HepG2 (cell line): ENCODE measurements around the gene RNU5B-1. TPM values are rescaled to one million over a fixed set of nuclear protein-coding genes. Genes with fewer than 3 reads are reported as not detected.

ENCODE experiments used
- CBX5 ChIP-seq: sonication (generic); formaldehyde crosslinking; IDR thresholded peaks from 2 replicates; pipeline ENCODE4 v1.4.0; 2020; ENCODE audit warnings: missing genetic modification reagents, borderline replicate concordance
- CCAR2 ChIP-seq: fragments of 200-400 bp; formaldehyde crosslinking; optimal IDR thresholded peaks from 2 replicates; pipeline ENCODE3; 2018; ENCODE audit warnings: low read depth, mild to moderate bottlenecking, low read length, moderate library complexity
- GPN1 ChIP-seq: sonication (generic); formaldehyde crosslinking; IDR thresholded peaks from 2 replicates; pipeline ENCODE4 v1.5.1; 2020; ENCODE audit warnings: missing genetic modification reagents, borderline replicate concordance
- KDM2A ChIP-seq: sonication (generic); formaldehyde crosslinking; IDR thresholded peaks from 2 replicates; pipeline ENCODE4 v1.4.0; 2020; ENCODE audit warnings: low read depth, missing genetic modification reagents, borderline replicate concordance
- MEIS2 ChIP-seq: sonication (generic); formaldehyde crosslinking; IDR thresholded peaks from 2 replicates; pipeline ENCODE4 v1.9.0; 2021; ENCODE audit warnings: mild to moderate bottlenecking, missing genetic modification reagents
- MIXL1 ChIP-seq: IDR thresholded peaks from 2 replicates; pipeline ENCODE4 v1.6.1; 2016
- ONECUT2 ChIP-seq: sonication (generic); formaldehyde crosslinking; IDR thresholded peaks from 2 replicates; pipeline ENCODE4 v1.4.0; 2020; ENCODE audit warnings: missing genetic modification reagents
- PITX1 ChIP-seq: sonication (generic); formaldehyde crosslinking; IDR thresholded peaks from 2 replicates; pipeline ENCODE4 v1.5.1; 2020; ENCODE audit warnings: mild to moderate bottlenecking, missing genetic modification reagents
- POLR2AphosphoS5 ChIP-seq: IDR thresholded peaks from 2 replicates; pipeline ENCODE4 v1.6.1; 2012; ENCODE audit warnings: low read depth, low read length
- RCOR2 ChIP-seq: IDR thresholded peaks from 2 replicates; pipeline ENCODE4 v1.6.1; 2016; ENCODE audit warnings: missing biosample characterization, missing genetic modification reagents
- SPEN ChIP-seq: sonication (generic); formaldehyde crosslinking; IDR thresholded peaks from 2 replicates; pipeline ENCODE4 v1.5.1; 2020; ENCODE audit warnings: low read depth, mild to moderate bottlenecking, missing genetic modification reagents
- ZFP1 ChIP-seq: IDR thresholded peaks from 2 replicates; pipeline ENCODE4 v1.6.1; 2016
- ZNF772 ChIP-seq: sonication (generic); formaldehyde crosslinking; IDR thresholded peaks from 2 replicates; pipeline ENCODE4 v1.5.0; 2020; ENCODE audit warnings: mild to moderate bottlenecking, missing genetic modification reagents
- ZNF775 ChIP-seq: sonication (generic); formaldehyde crosslinking; IDR thresholded peaks from 2 replicates; pipeline ENCODE4 v1.4.0; 2020; ENCODE audit warnings: missing genetic modification reagents, mild to moderate bottlenecking, moderate library complexity, borderline replicate concordance
- ZNF891 ChIP-seq: sonication (generic); formaldehyde crosslinking; IDR thresholded peaks from 2 replicates; pipeline ENCODE4 v1.5.0; 2020; ENCODE audit warnings: mild to moderate bottlenecking, missing genetic modification reagents
- polyA plus RNA-seq, 8 experiments: library from polyadenylated mRNA; depleted of rRNA in 3 of 8; stranded (reverse) in 7 of 8; unstranded in 1 of 8; fragments of >200 nt; fragmentation: Illumina TruSeq in 4 of 8; extraction: Trizol in 4 of 8; gene quantifications; 2 replicates each; pipeline versions ENCODE4 v1.2.1 to v1.2.3, GENCODE V29; 2011 to 2016; ENCODE audit warnings: low read depth in 4 of 8, missing spikeins in 1 of 8, mixed read lengths in 1 of 8; ENCODE audit not compliant: insufficient read depth in 1 of 8
- total RNA-seq, 5 experiments: library from RNA; depleted of rRNA; stranded (reverse); fragments of >200 nt; fragmentation: Illumina TruSeq; extraction: Trizol; gene quantifications; 2 replicates each; pipeline ENCODE4 v1.2.3, GENCODE V29; 2016; ENCODE audit warnings: low read depth in 1 of 5
- TF ChIP-seq, protein P1 (sequence below): sonication (generic); formaldehyde crosslinking; IDR thresholded peaks from 2 replicates; pipeline ENCODE4 v1.4.0; 2020; ENCODE audit warnings: missing genetic modification reagents
- TF ChIP-seq, protein P2 (sequence below): IDR thresholded peaks from 2 replicates; pipeline ENCODE4 v1.6.1; 2012; ENCODE audit warnings: low read length, improper control_type of control experiment
- TF ChIP-seq, protein P3 (sequence below): sonication (generic); formaldehyde crosslinking; IDR thresholded peaks from 2 replicates; pipeline ENCODE4 v1.8.1; 2023; ENCODE audit warnings: missing genetic modification reagents, inconsistent platforms, borderline replicate concordance
- TF ChIP-seq, protein P4 (sequence below): sonication (generic); formaldehyde crosslinking; IDR thresholded peaks from 2 replicates; pipeline ENCODE4 v1.5.0; 2020; ENCODE audit warnings: mild to moderate bottlenecking, missing genetic modification reagents

RNU5B-1 gene
- total and polyA plus RNA-seq, 2 of the 13 experiments (the other 11 are each of a cell fraction or from before 2014, with no cell fraction given), result 1,646 TPM; not detected in 1

DNA sequence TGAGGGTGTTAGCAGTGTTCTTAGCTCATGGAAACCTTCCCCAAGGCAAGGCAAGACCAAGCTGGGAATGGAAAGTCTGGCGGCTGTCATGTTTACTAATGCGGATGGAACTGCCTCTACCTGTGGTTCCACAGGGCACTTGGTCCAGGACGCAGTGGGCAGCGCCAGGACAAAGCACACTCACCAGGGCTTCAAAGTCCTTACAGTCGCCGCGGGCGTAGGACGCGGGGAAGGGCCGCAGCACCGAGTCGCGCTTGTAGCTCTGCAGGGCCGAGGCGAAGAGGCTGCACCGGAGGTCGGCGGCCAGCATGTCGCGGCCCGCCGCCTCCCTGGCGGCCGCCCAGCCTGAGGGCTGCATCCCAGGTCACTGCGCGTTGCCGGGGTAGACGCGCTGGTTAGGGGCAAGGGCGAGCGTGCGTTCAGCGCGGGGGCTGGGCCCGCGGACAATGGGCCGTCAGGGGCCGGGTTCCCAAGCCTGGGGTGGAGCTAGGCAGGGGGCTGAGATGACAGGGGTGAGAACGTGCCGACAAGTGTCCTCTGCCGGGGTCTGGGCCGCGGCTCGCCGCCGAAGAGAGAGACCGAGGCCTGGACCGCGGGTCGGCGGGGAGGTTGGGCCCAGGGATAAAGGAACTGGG lies 18.3 kb upstream of the RNU5B-1 start (continued):
- peak; percentile 67 for TF ChIP-seq KDM2A (CRISPR knock-in tag)
- TF ChIP-seq CCAR2, result no peak
- TF ChIP-seq, protein P1, sequence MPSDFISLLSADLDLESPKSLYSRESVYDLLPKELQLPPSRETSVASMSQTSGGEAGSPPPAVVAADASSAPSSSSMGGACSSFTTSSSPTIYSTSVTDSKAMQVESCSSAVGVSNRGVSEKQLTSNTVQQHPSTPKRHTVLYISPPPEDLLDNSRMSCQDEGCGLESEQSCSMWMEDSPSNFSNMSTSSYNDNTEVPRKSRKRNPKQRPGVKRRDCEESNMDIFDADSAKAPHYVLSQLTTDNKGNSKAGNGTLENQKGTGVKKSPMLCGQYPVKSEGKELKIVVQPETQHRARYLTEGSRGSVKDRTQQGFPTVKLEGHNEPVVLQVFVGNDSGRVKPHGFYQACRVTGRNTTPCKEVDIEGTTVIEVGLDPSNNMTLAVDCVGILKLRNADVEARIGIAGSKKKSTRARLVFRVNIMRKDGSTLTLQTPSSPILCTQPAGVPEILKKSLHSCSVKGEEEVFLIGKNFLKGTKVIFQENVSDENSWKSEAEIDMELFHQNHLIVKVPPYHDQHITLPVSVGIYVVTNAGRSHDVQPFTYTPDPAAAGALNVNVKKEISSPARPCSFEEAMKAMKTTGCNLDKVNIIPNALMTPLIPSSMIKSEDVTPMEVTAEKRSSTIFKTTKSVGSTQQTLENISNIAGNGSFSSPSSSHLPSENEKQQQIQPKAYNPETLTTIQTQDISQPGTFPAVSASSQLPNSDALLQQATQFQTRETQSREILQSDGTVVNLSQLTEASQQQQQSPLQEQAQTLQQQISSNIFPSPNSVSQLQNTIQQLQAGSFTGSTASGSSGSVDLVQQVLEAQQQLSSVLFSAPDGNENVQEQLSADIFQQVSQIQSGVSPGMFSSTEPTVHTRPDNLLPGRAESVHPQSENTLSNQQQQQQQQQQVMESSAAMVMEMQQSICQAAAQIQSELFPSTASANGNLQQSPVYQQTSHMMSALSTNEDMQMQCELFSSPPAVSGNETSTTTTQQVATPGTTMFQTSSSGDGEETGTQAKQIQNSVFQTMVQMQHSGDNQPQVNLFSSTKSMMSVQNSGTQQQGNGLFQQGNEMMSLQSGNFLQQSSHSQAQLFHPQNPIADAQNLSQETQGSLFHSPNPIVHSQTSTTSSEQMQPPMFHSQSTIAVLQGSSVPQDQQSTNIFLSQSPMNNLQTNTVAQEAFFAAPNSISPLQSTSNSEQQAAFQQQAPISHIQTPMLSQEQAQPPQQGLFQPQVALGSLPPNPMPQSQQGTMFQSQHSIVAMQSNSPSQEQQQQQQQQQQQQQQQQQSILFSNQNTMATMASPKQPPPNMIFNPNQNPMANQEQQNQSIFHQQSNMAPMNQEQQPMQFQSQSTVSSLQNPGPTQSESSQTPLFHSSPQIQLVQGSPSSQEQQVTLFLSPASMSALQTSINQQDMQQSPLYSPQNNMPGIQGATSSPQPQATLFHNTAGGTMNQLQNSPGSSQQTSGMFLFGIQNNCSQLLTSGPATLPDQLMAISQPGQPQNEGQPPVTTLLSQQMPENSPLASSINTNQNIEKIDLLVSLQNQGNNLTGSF (CRISPR knock-in tag), result no peak
- TF ChIP-seq, protein P2, sequence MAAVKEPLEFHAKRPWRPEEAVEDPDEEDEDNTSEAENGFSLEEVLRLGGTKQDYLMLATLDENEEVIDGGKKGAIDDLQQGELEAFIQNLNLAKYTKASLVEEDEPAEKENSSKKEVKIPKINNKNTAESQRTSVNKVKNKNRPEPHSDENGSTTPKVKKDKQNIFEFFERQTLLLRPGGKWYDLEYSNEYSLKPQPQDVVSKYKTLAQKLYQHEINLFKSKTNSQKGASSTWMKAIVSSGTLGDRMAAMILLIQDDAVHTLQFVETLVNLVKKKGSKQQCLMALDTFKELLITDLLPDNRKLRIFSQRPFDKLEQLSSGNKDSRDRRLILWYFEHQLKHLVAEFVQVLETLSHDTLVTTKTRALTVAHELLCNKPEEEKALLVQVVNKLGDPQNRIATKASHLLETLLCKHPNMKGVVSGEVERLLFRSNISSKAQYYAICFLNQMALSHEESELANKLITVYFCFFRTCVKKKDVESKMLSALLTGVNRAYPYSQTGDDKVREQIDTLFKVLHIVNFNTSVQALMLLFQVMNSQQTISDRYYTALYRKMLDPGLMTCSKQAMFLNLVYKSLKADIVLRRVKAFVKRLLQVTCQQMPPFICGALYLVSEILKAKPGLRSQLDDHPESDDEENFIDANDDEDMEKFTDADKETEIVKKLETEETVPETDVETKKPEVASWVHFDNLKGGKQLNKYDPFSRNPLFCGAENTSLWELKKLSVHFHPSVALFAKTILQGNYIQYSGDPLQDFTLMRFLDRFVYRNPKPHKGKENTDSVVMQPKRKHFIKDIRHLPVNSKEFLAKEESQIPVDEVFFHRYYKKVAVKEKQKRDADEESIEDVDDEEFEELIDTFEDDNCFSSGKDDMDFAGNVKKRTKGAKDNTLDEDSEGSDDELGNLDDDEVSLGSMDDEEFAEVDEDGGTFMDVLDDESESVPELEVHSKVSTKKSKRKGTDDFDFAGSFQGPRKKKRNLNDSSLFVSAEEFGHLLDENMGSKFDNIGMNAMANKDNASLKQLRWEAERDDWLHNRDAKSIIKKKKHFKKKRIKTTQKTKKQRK, result no peak
- TF ChIP-seq POLR2AphosphoS5, result no peak
- TF ChIP-seq SPEN (CRISPR knock-in tag), result peak; percentile 7; the same call in 1 of the 2 replicates
- TF ChIP-seq ONECUT2 (CRISPR knock-in tag), result no peak
- peak; percentile 54 for TF ChIP-seq ZNF891 (CRISPR knock-in tag)
- no peak for TF ChIP-seq ZNF775
- no peak for TF ChIP-seq PITX1 (CRISPR knock-in tag)
- TF ChIP-seq GPN1 (CRISPR knock-in tag), result no peak
- no peak for TF ChIP-seq MIXL1 (CRISPR knock-in tag)
- 0 out of 2 replicates have a peak, but pooled peaks have one; percentile 7 for TF ChIP-seq MEIS2 (CRISPR knock-in tag)
- TF ChIP-seq, protein P3, sequence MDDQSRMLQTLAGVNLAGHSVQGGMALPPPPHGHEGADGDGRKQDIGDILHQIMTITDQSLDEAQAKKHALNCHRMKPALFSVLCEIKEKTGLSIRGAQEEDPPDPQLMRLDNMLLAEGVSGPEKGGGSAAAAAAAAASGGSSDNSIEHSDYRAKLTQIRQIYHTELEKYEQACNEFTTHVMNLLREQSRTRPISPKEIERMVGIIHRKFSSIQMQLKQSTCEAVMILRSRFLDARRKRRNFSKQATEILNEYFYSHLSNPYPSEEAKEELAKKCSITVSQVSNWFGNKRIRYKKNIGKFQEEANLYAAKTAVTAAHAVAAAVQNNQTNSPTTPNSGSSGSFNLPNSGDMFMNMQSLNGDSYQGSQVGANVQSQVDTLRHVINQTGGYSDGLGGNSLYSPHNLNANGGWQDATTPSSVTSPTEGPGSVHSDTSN (CRISPR knock-in tag), result no peak
- no peak for TF ChIP-seq RCOR2 (CRISPR knock-in tag)
- no peak for TF ChIP-seq ZNF772 (CRISPR knock-in tag)
- TF ChIP-seq, protein P4, sequence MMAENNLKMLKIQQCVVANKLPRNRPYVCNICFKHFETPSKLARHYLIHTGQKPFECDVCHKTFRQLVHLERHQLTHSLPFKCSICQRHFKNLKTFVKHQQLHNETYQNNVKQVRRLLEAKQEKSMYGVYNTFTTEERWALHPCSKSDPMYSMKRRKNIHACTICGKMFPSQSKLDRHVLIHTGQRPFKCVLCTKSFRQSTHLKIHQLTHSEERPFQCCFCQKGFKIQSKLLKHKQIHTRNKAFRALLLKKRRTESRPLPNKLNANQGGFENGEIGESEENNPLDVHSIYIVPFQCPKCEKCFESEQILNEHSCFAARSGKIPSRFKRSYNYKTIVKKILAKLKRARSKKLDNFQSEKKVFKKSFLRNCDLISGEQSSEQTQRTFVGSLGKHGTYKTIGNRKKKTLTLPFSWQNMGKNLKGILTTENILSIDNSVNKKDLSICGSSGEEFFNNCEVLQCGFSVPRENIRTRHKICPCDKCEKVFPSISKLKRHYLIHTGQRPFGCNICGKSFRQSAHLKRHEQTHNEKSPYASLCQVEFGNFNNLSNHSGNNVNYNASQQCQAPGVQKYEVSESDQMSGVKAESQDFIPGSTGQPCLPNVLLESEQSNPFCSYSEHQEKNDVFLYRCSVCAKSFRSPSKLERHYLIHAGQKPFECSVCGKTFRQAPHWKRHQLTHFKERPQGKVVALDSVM (CRISPR knock-in tag), result peak; percentile 71
- no peak for TF ChIP-seq CBX5 (CRISPR knock-in tag)
- no peak for TF ChIP-seq ZFP1 (CRISPR knock-in tag)
